Lung microvascular endothelial cell (primary cell): ENCODE results near the gene KEL. TPM values are rescaled to one million over a fixed set of nuclear protein-coding genes. Genes with fewer than 3 reads are reported as not detected.
"Not testable (repeated sequence)": the region's sequence is repeated elsewhere in the genome, so short reads cannot be mapped to it uniquely, and the experiment has no call there.

ENCODE experiments used
- DNase-seq, 2 donors: peaks; one replicate each; pipeline versions ENCODE4 v3.0.0 to v3.0.0-alpha.2; 2010; ENCODE audit warnings: low read depth in 2 of 2
- total RNA-seq: library from RNA; depleted of rRNA; stranded (reverse); fragments of >200 nt; gene quantifications from 2 replicates; pipeline ENCODE4 v1.2.1, GENCODE V29; 2014

KEL gene
- total RNA-seq = not detected in 2 replicates

GRCh38 chr7:142961973-142962926 lies at the start of gene KEL:
Gene KEL (minus strand): TSS chr7:142962363. CDS start chr7:142962206, 157 bp downstream.
- DNase-seq = no peak

GRCh38 chr7:143008007-143008901 lies 46.1 kb upstream of the KEL start:
- peak; percentile 64 to 74 for DNase-seq

GRCh38 chr7:143005632-143006260 lies 43.6 kb upstream of the KEL start:
- no peak for DNase-seq

GRCh38 chr7:143003393-143004051 lies 41.4 kb upstream of the KEL start:
- peak; percentile 55 to 56 for DNase-seq

- DNase-seq = no peak
Observed at GRCh38 chr7:143002898-143003297, 40.7 kb upstream of the KEL start.

GRCh38 chr7:143002106-143002505 lies 39.9 kb upstream of the KEL start:
- peak in 1 of 2 donors; percentile 29 for DNase-seq

GRCh38 chr7:143000648-143001047 lies 38.5 kb upstream of the KEL start:
- DNase-seq = no peak

- DNase-seq = no peak
Observed at GRCh38 chr7:142999793-143000192, 37.6 kb upstream of the KEL start.

- DNase-seq = no peak
Observed at GRCh38 chr7:142998966-142999365, 36.8 kb upstream of the KEL start.

GRCh38 chr7:142997456-142997989 lies 35.4 kb upstream of the KEL start:
- DNase-seq = no peak

GRCh38 chr7:142992427-142992826 lies 30.3 kb upstream of the KEL start:
- DNase-seq = no peak

GRCh38 chr7:142984297-142984696 lies 22.1 kb upstream of the KEL start:
- DNase-seq = no peak

GRCh38 chr7:142983825-142984224 lies 21.7 kb upstream of the KEL start:
- no peak for DNase-seq

- DNase-seq = not testable (repeated sequence)
Observed at GRCh38 chr7:142978402-142978801, 16.2 kb upstream of the KEL start.

GRCh38 chr7:142974626-142975025 lies 12.5 kb upstream of the KEL start:
- DNase-seq = no peak

GRCh38 chr7:142969183-142969582 lies 7.0 kb upstream of the KEL start:
- DNase-seq = no peak

- DNase-seq = no peak
Observed at GRCh38 chr7:142968229-142968628, 6.1 kb upstream of the KEL start.

GRCh38 chr7:142964502-142965246 lies 2.5 kb upstream of the KEL start:
- no peak for DNase-seq

GRCh38 chr7:142963993-142964392 lies 1.8 kb upstream of the KEL start:
- DNase-seq = no peak

GRCh38 chr7:142962991-142963390 lies 828 bp upstream of the KEL start:
- no peak for DNase-seq
